T-helper 1 cell treated with Interleukin-12 subunit alpha and Interleukin-12 subunit beta and Interleukin-4 antibody, amounts not matched to agents 30 μg/mL and 1 μg/mL, for 36 hours (primary cell): ENCODE results near the gene GNRHR.
"Not testable (repeated sequence)": the region's sequence is repeated elsewhere in the genome, so short reads cannot be mapped to it uniquely, and the experiment has no call there.

ENCODE experiments used
- H3K27ac Mint-ChIP-seq: one replicate; pipeline ENCODE4 v1.8.0; 2021; ENCODE audit warnings: mild to moderate bottlenecking, mixed read lengths
- H3K27me3 Mint-ChIP-seq: one replicate; pipeline ENCODE4 v1.8.0; 2021; ENCODE audit warnings: low read depth, mixed read lengths
- H3K36me3 Mint-ChIP-seq: one replicate; pipeline ENCODE4 v1.8.0; 2021; ENCODE audit warnings: low read depth, mixed read lengths
- H3K4me1 Mint-ChIP-seq: one replicate; pipeline ENCODE4 v1.8.0; 2021; ENCODE audit warnings: low read depth, mixed read lengths
- H3K4me3 Mint-ChIP-seq: one replicate; pipeline ENCODE4 v1.8.0; 2021; ENCODE audit warnings: mild to moderate bottlenecking, moderate library complexity, mixed read lengths
- H3K9me3 Mint-ChIP-seq: one replicate; pipeline ENCODE4 v1.8.0; 2021; ENCODE audit warnings: mixed read lengths

The GNRHR gene

GRCh38 chr4:67749286-67749685 lies 4.9 kb downstream of the GNRHR start:
- no peaks in the 10 kb centered on the region for H3K9me3 Mint-ChIP-seq
- no peaks in the 10 kb centered on the region for H3K36me3 Mint-ChIP-seq
- peaks cover 3% of the 10 kb centered on the region for H3K4me1 Mint-ChIP-seq
- H3K4me3 Mint-ChIP-seq, result no peak overlapping the region
- H3K27me3 Mint-ChIP-seq, result no peaks in the 10 kb centered on the region
- H3K27ac Mint-ChIP-seq, result no peak overlapping the region

- peaks cover 6% of the 10 kb centered on the region for H3K4me1 Mint-ChIP-seq
- H3K36me3 Mint-ChIP-seq, result peaks cover 5% of the 10 kb centered on the region
- no peak overlapping the region for H3K27ac Mint-ChIP-seq
- H3K27me3 Mint-ChIP-seq, result no peaks in the 10 kb centered on the region
- no peaks in the 10 kb centered on the region for H3K9me3 Mint-ChIP-seq
- no peak overlapping the region for H3K4me3 Mint-ChIP-seq
Observed at GRCh38 chr4:67746797-67747495, 7.2 kb downstream of the GNRHR start.

GRCh38 chr4:67744561-67745283 lies 9.5 kb downstream of the GNRHR start:
- peaks cover 8% of the 10 kb centered on the region for H3K27me3 Mint-ChIP-seq
- H3K4me1 Mint-ChIP-seq, result peaks cover 9% of the 10 kb centered on the region
- H3K4me3 Mint-ChIP-seq, result no peak overlapping the region
- no peaks in the 10 kb centered on the region for H3K9me3 Mint-ChIP-seq
- no peak overlapping the region for H3K27ac Mint-ChIP-seq
- peaks cover 7% of the 10 kb centered on the region for H3K36me3 Mint-ChIP-seq

GRCh38 chr4:67743194-67743593 lies 11.0 kb downstream of the GNRHR start:
- Mint-ChIP-seq H3K9me3 (no peaks in the 10 kb centered on the region), H3K4me3 (no peak overlapping the region), H3K27ac (no peak overlapping the region), H3K4me1 (peaks cover 9% of the 10 kb centered on the region), H3K36me3 (peaks cover 7% of the 10 kb centered on the region), H3K27me3 (peaks cover 8% of the 10 kb centered on the region)

GRCh38 chr4:67736262-67736661 lies 17.9 kb downstream of the GNRHR start:
- Mint-ChIP-seq H3K4me3 (no peak overlapping the region), H3K9me3 (no peaks in the 10 kb centered on the region), H3K4me1 (no peaks in the 10 kb centered on the region), H3K27me3 (peaks cover 8% of the 10 kb centered on the region), H3K27ac (no peak overlapping the region), H3K36me3 (peaks cover 6% of the 10 kb centered on the region)

GRCh38 chr4:67735325-67735724 lies 18.9 kb downstream of the GNRHR start:
- H3K4me3 Mint-ChIP-seq, result no peak overlapping the region
- H3K9me3 Mint-ChIP-seq, result no peaks in the 10 kb centered on the region
- peaks cover 9% of the 10 kb centered on the region for H3K36me3 Mint-ChIP-seq
- H3K27ac Mint-ChIP-seq, result no peak overlapping the region
- H3K4me1 Mint-ChIP-seq, result no peaks in the 10 kb centered on the region
- H3K27me3 Mint-ChIP-seq, result peaks cover 5% of the 10 kb centered on the region

DNA sequence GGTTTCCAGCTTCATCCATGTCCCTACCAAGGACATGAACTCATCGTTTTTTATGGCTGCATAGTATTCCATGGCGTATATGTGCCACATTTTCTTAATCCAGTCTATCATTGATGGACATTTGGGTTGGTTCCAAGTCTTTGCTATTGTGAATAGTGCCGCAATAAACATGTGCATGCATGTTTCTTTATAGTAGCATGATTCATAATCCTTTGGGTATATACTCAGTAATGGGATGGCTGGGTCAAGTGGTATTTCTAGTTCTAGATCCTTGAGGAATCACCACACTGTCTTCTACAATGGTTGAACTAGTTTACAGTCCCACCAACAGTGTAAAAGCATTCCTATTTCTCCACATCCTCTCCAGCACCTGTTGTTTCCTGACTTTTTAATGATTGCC lies 23.7 kb downstream of the GNRHR start:
- H3K9me3 Mint-ChIP-seq, H3K4me1 Mint-ChIP-seq, H3K4me3 Mint-ChIP-seq, H3K27ac Mint-ChIP-seq, H3K27me3 Mint-ChIP-seq: not testable (repeated sequence)
- H3K36me3 Mint-ChIP-seq, result peaks cover 16% of the 10 kb centered on the region

- peak overlapping the region; percentile 12 for H3K27ac Mint-ChIP-seq
- no peak overlapping the region for H3K4me3 Mint-ChIP-seq
- no peaks in the 10 kb centered on the region for H3K27me3 Mint-ChIP-seq
- no peaks in the 10 kb centered on the region for H3K9me3 Mint-ChIP-seq
- peaks cover 14% of the 10 kb centered on the region for H3K36me3 Mint-ChIP-seq
- H3K4me1 Mint-ChIP-seq, result peaks cover 7% of the 10 kb centered on the region
Observed at GRCh38 chr4:67727124-67727850, 26.9 kb downstream of the GNRHR start.

DNA sequence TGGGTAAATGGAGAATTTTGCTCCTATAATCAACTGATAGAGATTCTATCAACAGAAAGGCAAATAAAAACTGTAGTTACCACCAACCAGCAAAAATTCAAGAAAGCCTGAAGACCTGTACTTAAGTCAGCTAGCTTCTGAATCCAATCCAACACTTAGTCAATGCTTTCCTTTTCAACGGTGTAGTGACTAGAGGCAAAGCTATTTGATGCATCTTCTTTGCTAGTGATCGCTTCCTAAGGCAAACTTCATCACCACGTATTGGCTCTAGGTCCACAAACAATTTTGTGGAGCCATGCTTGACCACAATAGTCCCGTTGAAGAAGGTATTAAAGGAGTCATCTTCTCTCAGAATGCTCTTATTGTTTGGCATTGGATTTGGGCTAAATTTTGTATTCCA lies 28.2 kb downstream of the GNRHR start:
- H3K9me3 Mint-ChIP-seq, result peaks cover 3% of the 10 kb centered on the region
- H3K27me3 Mint-ChIP-seq, result no peaks in the 10 kb centered on the region
- H3K27ac Mint-ChIP-seq, result no peak overlapping the region
- H3K36me3 Mint-ChIP-seq, result peaks cover 17% of the 10 kb centered on the region
- peaks cover 11% of the 10 kb centered on the region for H3K4me1 Mint-ChIP-seq
- no peak overlapping the region for H3K4me3 Mint-ChIP-seq

DNA sequence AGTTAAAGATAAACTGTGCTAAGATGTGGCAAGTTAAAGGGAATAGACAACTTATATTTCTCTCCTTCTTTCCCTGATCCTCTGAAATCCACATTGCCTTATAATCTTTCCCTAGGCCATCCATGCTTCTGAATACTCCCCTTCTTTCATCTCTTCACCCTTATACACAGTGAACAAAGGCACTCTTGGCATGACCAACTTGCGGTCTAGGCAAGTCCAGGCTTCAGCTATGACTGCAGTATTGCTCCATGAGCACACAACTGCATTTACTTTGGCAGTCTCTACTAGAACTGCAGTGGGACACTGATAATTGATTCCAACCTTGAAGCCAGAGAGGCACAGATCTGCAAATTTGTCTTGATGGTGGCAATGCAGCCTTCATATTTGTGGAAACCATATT lies 29.1 kb downstream of the GNRHR start:
- no peaks in the 10 kb centered on the region for H3K27me3 Mint-ChIP-seq
- H3K36me3 Mint-ChIP-seq, result peaks cover 23% of the 10 kb centered on the region
- H3K4me1 Mint-ChIP-seq, result peaks cover 11% of the 10 kb centered on the region
- H3K4me3 Mint-ChIP-seq, result no peak overlapping the region
- H3K27ac Mint-ChIP-seq, result no peak overlapping the region
- H3K9me3 Mint-ChIP-seq, result peaks cover 3% of the 10 kb centered on the region

- no peak overlapping the region for H3K4me3 Mint-ChIP-seq
- peaks cover 20% of the 10 kb centered on the region for H3K36me3 Mint-ChIP-seq
- no peaks in the 10 kb centered on the region for H3K27me3 Mint-ChIP-seq
- no peak overlapping the region for H3K27ac Mint-ChIP-seq
- peaks cover 11% of the 10 kb centered on the region for H3K4me1 Mint-ChIP-seq
- H3K9me3 Mint-ChIP-seq, result peaks cover 3% of the 10 kb centered on the region
Observed at GRCh38 chr4:67723949-67724348, 30.2 kb downstream of the GNRHR start.

GRCh38 chr4:67723341-67723740 lies 30.8 kb downstream of the GNRHR start:
- Mint-ChIP-seq H3K9me3 (peaks cover 3% of the 10 kb centered on the region), H3K27ac (no peak overlapping the region), H3K4me3 (no peak overlapping the region), H3K36me3 (peaks cover 16% of the 10 kb centered on the region), H3K27me3 (no peaks in the 10 kb centered on the region), H3K4me1 (peaks cover 11% of the 10 kb centered on the region)

DNA sequence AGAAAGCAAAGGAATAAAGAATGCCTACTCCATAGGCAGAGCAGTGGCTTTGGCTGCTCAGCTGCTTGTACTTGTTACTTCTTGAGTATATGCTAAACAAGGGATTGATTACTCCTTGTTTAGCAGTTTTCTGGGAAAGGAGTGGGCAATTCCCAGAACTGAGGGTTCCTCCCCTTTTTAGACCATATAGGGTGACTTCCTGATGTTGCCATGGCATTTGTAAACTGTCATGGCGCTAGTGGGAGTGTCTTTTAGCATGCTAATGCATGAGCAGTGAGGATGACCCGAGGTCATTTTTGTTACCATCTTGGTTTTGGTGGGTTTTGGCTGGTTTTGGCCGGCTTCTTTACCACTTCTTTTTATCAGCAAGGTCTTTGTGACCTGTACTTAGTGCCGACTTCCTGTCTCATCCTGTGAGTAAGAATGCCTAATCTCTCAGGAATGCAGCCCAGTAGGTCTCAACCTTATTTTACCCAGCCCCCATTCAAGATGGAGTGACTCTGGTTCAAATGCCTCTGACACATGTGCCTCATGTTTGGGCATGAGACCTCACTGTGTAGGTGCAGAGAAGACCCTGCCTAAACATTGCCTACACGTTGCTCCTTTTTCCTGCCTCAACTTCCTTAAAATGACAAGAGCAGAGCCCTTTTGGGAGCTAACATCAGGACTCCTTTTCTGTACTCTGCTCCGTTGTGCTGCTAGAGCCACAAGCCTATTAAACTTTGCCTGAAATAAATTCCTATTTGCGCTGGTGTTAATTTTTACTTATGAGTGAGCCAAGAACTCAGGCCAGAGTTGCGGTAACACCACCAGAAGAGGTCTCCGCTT lies 32.2 kb downstream of the GNRHR start:
- peaks cover 18% of the 10 kb centered on the region for H3K36me3 Mint-ChIP-seq
- H3K27ac Mint-ChIP-seq, result no peak overlapping the region
- H3K4me3 Mint-ChIP-seq, result no peak overlapping the region

GRCh38 chr4:67721315-67721769 lies 32.8 kb downstream of the GNRHR start:
- Mint-ChIP-seq H3K36me3 (peaks cover 21% of the 10 kb centered on the region), H3K27me3 (no peaks in the 10 kb centered on the region), H3K4me1 (peaks cover 5% of the 10 kb centered on the region), H3K9me3 (peaks cover 3% of the 10 kb centered on the region), H3K27ac (no peak overlapping the region), H3K4me3 (no peak overlapping the region)

More for the DNA sequence above, 32.2 kb downstream of the GNRHR start:
- Mint-ChIP-seq H3K9me3 (peaks cover 3% of the 10 kb centered on the region), H3K27me3 (no peaks in the 10 kb centered on the region), H3K4me1 (peaks cover 6% of the 10 kb centered on the region)
